ENCODE results near the gene LGI2.
"Not testable (repeated sequence)": the region's sequence is repeated elsewhere in the genome, so short reads cannot be mapped to it uniquely, and the experiment has no call there.

LGI2 gene

GRCh38 chr4:25030277-25031076 lies at the start of gene LGI2:
LGI2 (minus strand) TSS chr4:25030946; CDS start chr4:25030693, 253 bp downstream.
- DNase-seq (ENCODE audit: low read depth in 2 of 2), result no peak

GRCh38 chr4:25078523-25078922 lies 47.8 kb upstream of the LGI2 start:
- DNase-seq (ENCODE audit: low read depth in 2 of 2), result no peak

- DNase-seq (ENCODE audit: low read depth in 2 of 2), result no peak
These were observed 46.1 kb upstream of the LGI2 start for GRCh38 chr4:25076625-25077398.

GRCh38 chr4:25075851-25076250 lies 45.1 kb upstream of the LGI2 start:
- DNase-seq (ENCODE audit: low read depth in 2 of 2), result no peak

GRCh38 chr4:25075129-25075528 lies 44.4 kb upstream of the LGI2 start:
- DNase-seq (ENCODE audit: low read depth in 2 of 2), result no peak

GRCh38 chr4:25070545-25070944 lies 39.8 kb upstream of the LGI2 start:
- DNase-seq (ENCODE audit: low read depth in 2 of 2), result no peak

- DNase-seq (ENCODE audit: low read depth in 2 of 2), result no peak
These were observed 38.3 kb upstream of the LGI2 start for GRCh38 chr4:25069014-25069413.

- no peak for DNase-seq (ENCODE audit: low read depth in 2 of 2)
These were observed 37.6 kb upstream of the LGI2 start for GRCh38 chr4:25068386-25068785.

GRCh38 chr4:25065932-25066590 lies 35.3 kb upstream of the LGI2 start:
- DNase-seq (ENCODE audit: low read depth in 2 of 2), result no peak

GRCh38 chr4:25065431-25065858 lies 34.7 kb upstream of the LGI2 start:
- no peak for DNase-seq (ENCODE audit: low read depth in 2 of 2)

- DNase-seq (ENCODE audit: low read depth in 2 of 2), result not testable (repeated sequence)
These were observed 33.7 kb upstream of the LGI2 start for GRCh38 chr4:25064447-25064846.

GRCh38 chr4:25063116-25063515 lies 32.4 kb upstream of the LGI2 start:
- no peak for DNase-seq (ENCODE audit: low read depth in 2 of 2)

- DNase-seq (ENCODE audit: low read depth in 2 of 2), result no peak
These were observed 31.4 kb upstream of the LGI2 start for GRCh38 chr4:25062098-25062497.

- no peak for DNase-seq (ENCODE audit: low read depth in 2 of 2)
These were observed 30.9 kb upstream of the LGI2 start for GRCh38 chr4:25061602-25062001.

GRCh38 chr4:25060963-25061340 lies 30.2 kb upstream of the LGI2 start:
- no peak for DNase-seq (ENCODE audit: low read depth in 2 of 2)

- no peak for DNase-seq (ENCODE audit: low read depth in 2 of 2)
These were observed 29.7 kb upstream of the LGI2 start for GRCh38 chr4:25060241-25060962.

- no peak for DNase-seq (ENCODE audit: low read depth in 2 of 2)
These were observed 29.0 kb upstream of the LGI2 start for GRCh38 chr4:25059791-25060190.

- DNase-seq (ENCODE audit: low read depth in 2 of 2), result no peak
These were observed 28.1 kb upstream of the LGI2 start for GRCh38 chr4:25058796-25059195.

- DNase-seq (ENCODE audit: low read depth in 2 of 2), result no peak
These were observed 26.6 kb upstream of the LGI2 start for GRCh38 chr4:25057299-25057698.

GRCh38 chr4:25052037-25052436 lies 21.3 kb upstream of the LGI2 start:
- DNase-seq (ENCODE audit: low read depth in 2 of 2), result not testable (repeated sequence)

- DNase-seq (ENCODE audit: low read depth in 2 of 2), result no peak
These were observed 20.8 kb upstream of the LGI2 start for GRCh38 chr4:25051534-25051933.
